Measurements from ENCODE around the gene TRAPPC8.

TRAPPC8 gene

GRCh38 chr18:31977270-31977872 lies 34.4 kb upstream of the TRAPPC8 start:
- Histone ChIP-seq H3K27me3 (ENCODE audit: insufficient read depth, low read length, poor library complexity, severe bottlenecking) (no peaks in the 10 kb centered on the region), H3K9ac (ENCODE audit: low read depth, low read length, poor library complexity, severe bottlenecking) (no peak overlapping the region), H3K4me1 (ENCODE audit: insufficient read depth, low read length, poor library complexity, severe bottlenecking) (no peaks in the 10 kb centered on the region), H3K4me3 (ENCODE audit: low read length, poor library complexity, severe bottlenecking) (no peak overlapping the region), H3K9me2 (replicated peaks; ENCODE audit: low read depth, low read length) (no peaks in the 10 kb centered on the region), H3F3A (ENCODE audit: low read depth) (no peaks in the 10 kb centered on the region), H2AFZ (ENCODE audit: low read length) (peak overlapping the region; percentile 56), H3K4me2 (ENCODE audit: low read depth, low read length, poor library complexity, severe bottlenecking) (no peak overlapping the region), H3K36me3 (ENCODE audit: insufficient read depth, low read length) (no peaks in the 10 kb centered on the region), H3K9me3 (ENCODE audit: insufficient read depth, low read depth, low read length) (no peaks in the 10 kb centered on the region; the same call in 1 of the 2 replicates), H4K20me1 (ENCODE audit: insufficient read depth, low read length, poor library complexity, severe bottlenecking) (no peaks in the 10 kb centered on the region), H3K79me2 (ENCODE audit: insufficient read depth, low read length) (no peaks in the 10 kb centered on the region)
- TF ChIP-seq CTCF (conservative IDR thresholded peaks at IDR 0.05; ENCODE audit: low read length) = peak; percentile 85
- TF ChIP-seq EZH2phosphoT487 (IDR thresholded peaks at IDR 0.05; ENCODE audit: borderline replicate concordance) = no peak

- Histone ChIP-seq H3K9ac (ENCODE audit: low read depth, low read length, poor library complexity, severe bottlenecking) (no peak overlapping the region), H3K4me3 (ENCODE audit: low read length, poor library complexity, severe bottlenecking) (no peak overlapping the region), H2AFZ (ENCODE audit: low read length) (no peak overlapping the region; the same call in 1 of the 2 replicates), H3K79me2 (ENCODE audit: insufficient read depth, low read length) (no peaks in the 10 kb centered on the region), H3K36me3 (ENCODE audit: insufficient read depth, low read length) (no peaks in the 10 kb centered on the region), H4K20me1 (ENCODE audit: insufficient read depth, low read length, poor library complexity, severe bottlenecking) (no peaks in the 10 kb centered on the region), H3F3A (ENCODE audit: low read depth) (no peaks in the 10 kb centered on the region), H3K4me2 (ENCODE audit: low read depth, low read length, poor library complexity, severe bottlenecking) (no peak overlapping the region), H3K9me3 (ENCODE audit: insufficient read depth, low read depth, low read length) (no peaks in the 10 kb centered on the region; the same call in 1 of the 2 replicates), H3K4me1 (ENCODE audit: insufficient read depth, low read length, poor library complexity, severe bottlenecking) (no peaks in the 10 kb centered on the region), H3K9me2 (replicated peaks; ENCODE audit: low read depth, low read length) (no peaks in the 10 kb centered on the region), H3K27me3 (ENCODE audit: insufficient read depth, low read length, poor library complexity, severe bottlenecking) (no peaks in the 10 kb centered on the region)
- TF ChIP-seq CTCF (conservative IDR thresholded peaks at IDR 0.05; ENCODE audit: low read length) = no peak
- no peak for TF ChIP-seq EZH2phosphoT487 (IDR thresholded peaks at IDR 0.05; ENCODE audit: borderline replicate concordance)
Observed at GRCh38 chr18:31976242-31976641, 33.3 kb upstream of the TRAPPC8 start.

- Histone ChIP-seq H3K9me2 (replicated peaks; ENCODE audit: low read depth, low read length) (no peaks in the 10 kb centered on the region), H3K4me3 (ENCODE audit: low read length, poor library complexity, severe bottlenecking) (no peak overlapping the region), H3K27me3 (ENCODE audit: insufficient read depth, low read length, poor library complexity, severe bottlenecking) (no peaks in the 10 kb centered on the region), H3K9me3 (ENCODE audit: insufficient read depth, low read depth, low read length) (no peaks in the 10 kb centered on the region; the same call in 1 of the 2 replicates), H3K4me2 (ENCODE audit: low read depth, low read length, poor library complexity, severe bottlenecking) (no peak overlapping the region), H3F3A (ENCODE audit: low read depth) (no peaks in the 10 kb centered on the region), H3K79me2 (ENCODE audit: insufficient read depth, low read length) (no peaks in the 10 kb centered on the region), H3K36me3 (ENCODE audit: insufficient read depth, low read length) (no peaks in the 10 kb centered on the region), H4K20me1 (ENCODE audit: insufficient read depth, low read length, poor library complexity, severe bottlenecking) (no peaks in the 10 kb centered on the region), H3K9ac (ENCODE audit: low read depth, low read length, poor library complexity, severe bottlenecking) (no peak overlapping the region), H3K4me1 (ENCODE audit: insufficient read depth, low read length, poor library complexity, severe bottlenecking) (no peaks in the 10 kb centered on the region), H2AFZ (ENCODE audit: low read length) (no peak overlapping the region)
- TF ChIP-seq EZH2phosphoT487 (IDR thresholded peaks at IDR 0.05; ENCODE audit: borderline replicate concordance) (no peak), CTCF (conservative IDR thresholded peaks at IDR 0.05; ENCODE audit: low read length) (no peak)
Observed at GRCh38 chr18:31973929-31974546, 31.1 kb upstream of the TRAPPC8 start.
